KOPT-K1 (cell line): ENCODE results near the gene VDAC1.

Source experiments
- H3K27ac ChIP-seq: fragments of 200-600 bp; sonication (generic); 2 replicates; pipeline ENCODE4 v1.5.1; 2016; ENCODE audit warnings: antibody characterized with exemption, mild to moderate bottlenecking, low read depth, low read length; ENCODE audit not compliant: poor library complexity, severe bottlenecking
- H3K36me3 ChIP-seq: fragments of 200-600 bp; sonication (generic); 2 replicates; pipeline ENCODE4 v1.5.1; 2017; ENCODE audit warnings: antibody characterized with exemption, mild to moderate bottlenecking, low read length, moderate library complexity; ENCODE audit not compliant: insufficient read depth
- H3K9me3 ChIP-seq: fragments of 200-600 bp; sonication (generic); 2 replicates; pipeline ENCODE4 v1.5.1; 2017; ENCODE audit warnings: antibody characterized with exemption, low read length, mild to moderate bottlenecking; ENCODE audit not compliant: insufficient read depth, poor library complexity, severe bottlenecking

VDAC1 gene, protein sequence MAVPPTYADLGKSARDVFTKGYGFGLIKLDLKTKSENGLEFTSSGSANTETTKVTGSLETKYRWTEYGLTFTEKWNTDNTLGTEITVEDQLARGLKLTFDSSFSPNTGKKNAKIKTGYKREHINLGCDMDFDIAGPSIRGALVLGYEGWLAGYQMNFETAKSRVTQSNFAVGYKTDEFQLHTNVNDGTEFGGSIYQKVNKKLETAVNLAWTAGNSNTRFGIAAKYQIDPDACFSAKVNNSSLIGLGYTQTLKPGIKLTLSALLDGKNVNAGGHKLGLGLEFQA

GRCh38 chr5:134004626-134005416 lies at the start of gene VDAC1:
Gene VDAC1 (minus strand): TSS chr5:134004975. CDS start chr5:133993012, 11,963 bp downstream.
- H3K36me3 ChIP-seq, result peaks cover 33% of the 10 kb centered on the region
- peak within 1 kb of the TSS; percentile 97 for H3K27ac ChIP-seq
- H3K9me3 ChIP-seq, result no peaks in the 10 kb centered on the region

DNA sequence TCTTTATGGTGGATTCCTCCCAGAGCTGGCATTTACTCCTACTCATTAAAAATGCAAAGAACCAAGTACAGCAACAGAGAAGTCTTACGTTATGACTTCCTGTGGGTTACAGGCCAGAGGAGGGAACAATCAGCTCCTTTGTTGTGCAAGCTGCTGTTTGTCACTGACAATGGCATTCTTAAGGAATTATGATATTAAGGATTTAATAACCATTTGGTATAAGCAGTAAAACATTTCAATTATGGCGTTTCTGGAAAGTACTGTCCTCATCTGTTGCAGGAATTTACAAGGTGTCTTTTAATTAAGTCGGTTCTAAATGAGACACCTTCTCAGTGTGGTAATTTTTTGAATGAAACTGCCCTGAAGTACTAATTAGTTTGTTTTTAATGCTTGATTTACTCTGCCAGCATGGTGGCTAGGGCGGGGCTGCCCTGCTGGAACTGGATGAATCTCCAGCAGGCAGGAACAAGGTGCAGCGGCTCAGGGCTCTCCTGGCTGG lies 49.1 kb upstream of the VDAC1 start:
- H3K27ac ChIP-seq, result peak overlapping the region; percentile 94
- no peaks in the 10 kb centered on the region for H3K36me3 ChIP-seq
- H3K9me3 ChIP-seq, result no peaks in the 10 kb centered on the region

DNA sequence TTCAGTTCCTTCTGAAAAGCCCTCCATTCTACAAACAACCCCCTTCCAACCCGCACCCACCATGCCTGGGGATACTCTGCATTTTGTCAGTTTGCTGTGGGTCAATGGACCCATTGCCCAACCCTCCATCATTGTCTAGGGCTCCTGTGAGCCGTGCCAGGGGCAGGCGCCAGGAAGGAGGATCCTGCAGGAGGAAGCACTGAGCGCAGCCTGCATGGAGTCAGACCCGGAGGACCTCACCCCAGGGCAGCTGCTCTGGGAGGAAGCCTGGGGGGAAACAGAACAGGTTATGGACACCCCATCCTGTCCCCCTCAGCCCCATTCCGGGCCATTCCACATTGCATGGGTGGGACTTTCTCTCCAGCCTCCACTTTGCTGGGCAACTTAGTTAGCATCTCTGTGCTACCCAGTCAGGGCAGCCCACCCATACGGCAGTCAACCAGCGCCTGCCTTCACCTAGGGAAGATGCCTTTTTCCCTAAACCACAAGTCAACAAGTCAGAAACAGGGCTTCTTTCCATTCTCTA lies 48.6 kb upstream of the VDAC1 start:
- H3K27ac ChIP-seq, result peak overlapping the region; percentile 94
- H3K9me3 ChIP-seq, result no peaks in the 10 kb centered on the region
- no peaks in the 10 kb centered on the region for H3K36me3 ChIP-seq

GRCh38 chr5:134051305-134051704 lies 46.5 kb upstream of the VDAC1 start:
- no peaks in the 10 kb centered on the region for H3K9me3 ChIP-seq
- peak overlapping the region; percentile 94 for H3K27ac ChIP-seq
- H3K36me3 ChIP-seq, result no peaks in the 10 kb centered on the region

DNA sequence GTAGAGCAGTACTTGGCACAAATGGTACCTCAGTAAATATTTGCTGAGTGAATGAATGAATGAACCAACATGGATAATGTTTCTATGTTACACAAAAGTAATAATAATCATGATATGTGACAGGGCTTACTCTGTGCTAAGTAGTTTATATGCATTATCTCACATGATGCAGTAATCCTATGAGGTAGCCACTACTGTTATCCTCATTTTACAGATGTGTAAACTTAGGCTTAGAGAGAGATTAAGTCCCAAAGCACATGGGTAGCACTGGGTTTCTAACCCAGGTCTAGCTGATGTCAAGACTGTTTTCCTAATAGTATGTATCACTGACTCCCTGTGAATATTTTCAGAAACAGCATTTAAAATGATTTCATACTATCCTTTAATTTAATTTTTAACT lies 44.1 kb upstream of the VDAC1 start:
- H3K27ac ChIP-seq, result peak overlapping the region; percentile 37
- H3K9me3 ChIP-seq, result no peaks in the 10 kb centered on the region
- H3K36me3 ChIP-seq, result no peaks in the 10 kb centered on the region

DNA sequence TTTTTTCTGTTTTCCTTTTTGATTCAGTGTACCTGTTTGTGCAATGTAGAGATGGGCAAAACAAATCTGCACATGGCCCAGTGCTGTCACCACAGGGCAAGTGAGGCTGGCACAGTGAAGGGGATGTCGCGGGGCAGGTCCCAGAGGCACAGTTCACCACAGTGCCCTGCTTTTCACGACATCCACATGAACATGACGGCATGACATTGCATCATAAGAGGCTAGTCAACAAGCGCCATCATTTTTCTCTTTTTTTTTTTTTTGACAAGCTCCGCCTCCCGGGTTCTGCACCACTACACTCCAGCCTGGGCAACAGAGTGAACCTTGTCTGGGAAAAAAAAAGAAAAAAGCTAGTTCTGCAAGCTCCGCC lies 42.9 kb upstream of the VDAC1 start:
- H3K9me3 ChIP-seq, result no peaks in the 10 kb centered on the region
- peak overlapping the region; percentile 75 for H3K27ac ChIP-seq
- no peaks in the 10 kb centered on the region for H3K36me3 ChIP-seq

DNA sequence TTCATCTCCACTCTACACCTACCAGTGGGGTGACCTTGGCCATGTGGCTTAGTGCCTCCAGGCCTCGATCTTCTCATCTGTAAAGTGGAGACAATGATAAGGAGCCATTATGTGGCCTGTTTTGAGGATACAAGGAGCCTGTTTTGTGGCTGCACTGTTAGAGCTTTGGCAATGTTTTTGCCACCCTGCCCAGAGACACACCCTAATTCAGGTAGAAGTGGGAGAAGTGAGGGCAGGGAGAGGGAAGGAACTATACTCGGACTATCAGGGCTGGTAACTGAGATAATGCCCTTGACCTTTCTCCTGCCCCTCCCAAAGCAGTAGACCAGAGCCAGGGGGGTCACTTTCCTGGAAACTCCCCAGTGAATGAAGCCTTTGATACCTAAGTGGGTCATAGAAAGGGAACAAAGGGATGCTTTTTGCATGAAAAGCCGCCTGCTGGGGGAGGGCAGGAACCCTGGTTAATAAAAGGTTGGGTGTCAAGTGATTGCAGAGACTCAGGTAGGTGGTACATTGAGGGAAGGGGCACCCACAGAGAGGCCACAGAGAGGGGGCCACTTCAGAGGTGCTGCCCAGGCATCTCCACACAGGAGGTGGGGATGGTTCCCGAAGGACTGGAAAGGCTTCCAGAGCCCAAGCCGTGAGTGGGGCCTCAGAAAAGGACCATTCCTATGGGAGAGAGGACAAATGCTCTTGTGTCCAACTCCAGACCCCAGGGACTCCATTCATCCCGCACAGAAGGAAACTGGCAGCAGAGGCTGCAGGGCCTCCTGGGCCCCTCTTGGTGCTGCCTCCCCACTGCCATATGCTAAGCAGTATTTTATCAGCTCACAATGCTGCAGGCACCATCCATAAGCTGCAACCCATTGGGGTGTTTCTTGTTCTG lies 42.3 kb upstream of the VDAC1 start:
- no peaks in the 10 kb centered on the region for H3K9me3 ChIP-seq
- H3K36me3 ChIP-seq, result no peaks in the 10 kb centered on the region
- peak overlapping the region; percentile 75 for H3K27ac ChIP-seq

- Histone ChIP-seq H3K27ac (peak overlapping the region; percentile 75), H3K36me3 (no peaks in the 10 kb centered on the region), H3K9me3 (no peaks in the 10 kb centered on the region)
Observed at GRCh38 chr5:134046330-134046729, 41.6 kb upstream of the VDAC1 start.

GRCh38 chr5:134043793-134044792 lies 39.3 kb upstream of the VDAC1 start:
- no peaks in the 10 kb centered on the region for H3K36me3 ChIP-seq
- peak overlapping the region; percentile 91 for H3K27ac ChIP-seq
- H3K9me3 ChIP-seq, result no peaks in the 10 kb centered on the region

GRCh38 chr5:134041570-134042411 lies 37.0 kb upstream of the VDAC1 start:
- H3K27ac ChIP-seq, result peak overlapping the region; percentile 91
- H3K36me3 ChIP-seq, result no peaks in the 10 kb centered on the region
- H3K9me3 ChIP-seq, result no peaks in the 10 kb centered on the region

DNA sequence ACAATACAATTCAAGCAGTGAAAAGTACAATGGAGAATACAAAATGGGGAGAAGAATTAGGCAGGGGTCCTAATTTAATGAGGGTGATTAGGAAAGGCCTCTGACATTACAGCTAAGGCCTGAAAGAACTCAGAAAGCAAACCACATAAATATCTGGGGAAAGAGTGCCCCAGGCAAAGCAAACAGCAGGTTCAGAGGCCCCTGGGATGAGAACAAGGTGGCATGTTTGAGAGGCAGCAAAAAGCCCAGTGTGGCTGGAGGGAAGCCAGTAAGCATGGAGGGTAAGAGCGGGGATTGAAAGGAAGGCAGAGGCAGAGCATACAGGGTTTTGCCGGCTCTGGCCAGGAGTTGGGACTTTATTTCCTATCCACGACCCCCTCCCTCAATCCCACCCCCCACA lies 33.4 kb upstream of the VDAC1 start:
- H3K9me3 ChIP-seq, result no peaks in the 10 kb centered on the region
- peak overlapping the region; percentile 28 for H3K27ac ChIP-seq
- no peaks in the 10 kb centered on the region for H3K36me3 ChIP-seq

GRCh38 chr5:134037160-134037559 lies 32.4 kb upstream of the VDAC1 start:
- Histone ChIP-seq H3K27ac (no peak overlapping the region), H3K36me3 (no peaks in the 10 kb centered on the region), H3K9me3 (no peaks in the 10 kb centered on the region)

GRCh38 chr5:134034326-134034725 lies 29.6 kb upstream of the VDAC1 start:
- Histone ChIP-seq H3K36me3 (no peaks in the 10 kb centered on the region), H3K9me3 (no peaks in the 10 kb centered on the region), H3K27ac (no peak overlapping the region)
